ENCODE data around the gene CLCN1.

Gene CLCN1

GRCh38 chr7:143296686-143297085 lies 19.2 kb upstream of the CLCN1 start:
- no peak for DNase-seq

GRCh38 chr7:143299346-143299745 lies 16.6 kb upstream of the CLCN1 start:
- DNase-seq: no peak

GRCh38 chr7:143299840-143300239 lies 16.1 kb upstream of the CLCN1 start:
- peak; percentile 6 to 55 (median 28) for DNase-seq

- DNase-seq: no peak
These were observed 14.7 kb upstream of the CLCN1 start for GRCh38 chr7:143300959-143301935.

GRCh38 chr7:143303733-143304132 lies 12.2 kb upstream of the CLCN1 start:
- DNase-seq: no peak

GRCh38 chr7:143304938-143305337 lies 11.0 kb upstream of the CLCN1 start:
- no peak for DNase-seq

GRCh38 chr7:143305423-143306070 lies 10.4 kb upstream of the CLCN1 start:
- DNase-seq: peak; percentile 4 to 61 (median 52)

- no peak for DNase-seq
These were observed 7.3 kb upstream of the CLCN1 start for GRCh38 chr7:143308632-143309031.

- DNase-seq: no peak
These were observed 1.8 kb upstream of the CLCN1 start for GRCh38 chr7:143314127-143314526.

GRCh38 chr7:143316492-143316891 lies 581 bp downstream of the CLCN1 start:
- DNase-seq: no peak

- DNase-seq: no peak
These were observed 2.8 kb downstream of the CLCN1 start for GRCh38 chr7:143318661-143319060.

GRCh38 chr7:143320620-143321019 lies 4.7 kb downstream of the CLCN1 start:
- DNase-seq: no peak

- DNase-seq: no peak
These were observed 5.3 kb downstream of the CLCN1 start for GRCh38 chr7:143321242-143321641.

GRCh38 chr7:143321734-143322133 lies 5.8 kb downstream of the CLCN1 start:
- DNase-seq: no peak

GRCh38 chr7:143322760-143323633 lies 7.1 kb downstream of the CLCN1 start:
- DNase-seq: no peak

- no peak for DNase-seq
These were observed 7.7 kb downstream of the CLCN1 start for GRCh38 chr7:143323653-143324052.

GRCh38 chr7:143325240-143325639 lies 9.3 kb downstream of the CLCN1 start:
- no peak for DNase-seq

- no peak for DNase-seq
These were observed 12.0 kb downstream of the CLCN1 start for GRCh38 chr7:143327903-143328302.

GRCh38 chr7:143329471-143330170 lies 13.7 kb downstream of the CLCN1 start:
- DNase-seq: no peak

GRCh38 chr7:143331179-143331801 lies 15.4 kb downstream of the CLCN1 start:
- no peak for DNase-seq

GRCh38 chr7:143334244-143334643 lies 18.3 kb downstream of the CLCN1 start:
- DNase-seq: no peak

- no peak for DNase-seq
These were observed 21.3 kb downstream of the CLCN1 start for GRCh38 chr7:143337216-143337615.
